GM19452 (cell line): ENCODE data around the gene PSMA1.
"Not testable (repeated sequence)": the region's sequence is repeated elsewhere in the genome, so short reads cannot be mapped to it uniquely, and the experiment has no call there.

ENCODE experiments used
- ATAC-seq: cut with Tn5 transposase; IDR thresholded peaks from one replicate; pipeline ENCODE4 v1.9.1; 2021; ENCODE audit not compliant: unreplicated experiment

The PSMA1 gene

GRCh38 chr11:14535166-14535565, 15.0 kb upstream of the PSMA1 start:
- not testable (repeated sequence) for ATAC-seq

GRCh38 chr11:14529951-14530350, 9.8 kb upstream of the PSMA1 start:
- no peak for ATAC-seq

GRCh38 chr11:14529321-14529720, 9.1 kb upstream of the PSMA1 start:
- no peak for ATAC-seq

- ATAC-seq = no peak
Observed at GRCh38 chr11:14522801-14523200, 2.6 kb upstream of the PSMA1 start.

GRCh38 chr11:14522245-14522644, 2.1 kb upstream of the PSMA1 start:
- no peak for ATAC-seq

GRCh38 chr11:14520747-14521151, 563 bp upstream of the PSMA1 start:
- ATAC-seq = no peak

- ATAC-seq = peak; percentile 1
Observed at GRCh38 chr11:14519597-14519916, 629 bp downstream of the PSMA1 start.

GRCh38 chr11:14518820-14519219, 1.4 kb downstream of the PSMA1 start:
- no peak for ATAC-seq

GRCh38 chr11:14513800-14514199, 6.4 kb downstream of the PSMA1 start:
- ATAC-seq = no peak

- ATAC-seq = no peak
Observed at GRCh38 chr11:14506532-14506931, 13.7 kb downstream of the PSMA1 start.

GRCh38 chr11:14503023-14503422, 17.2 kb downstream of the PSMA1 start:
- ATAC-seq = no peak

- no peak for ATAC-seq
Observed at GRCh38 chr11:14502039-14502438, 18.1 kb downstream of the PSMA1 start.

GRCh38 chr11:14500181-14500651, 20.0 kb downstream of the PSMA1 start:
- ATAC-seq = peak; percentile 45

GRCh38 chr11:14499560-14500180, 20.5 kb downstream of the PSMA1 start, which contains the start of gene COPB1:
TSS of gene COPB1 (minus strand) at chr11:14499811. CDS start at chr11:14498928, 883 bp downstream.
- ATAC-seq = peak; percentile 89

- ATAC-seq = peak; percentile 3
Observed at GRCh38 chr11:14499178-14499559, 21.0 kb downstream of the PSMA1 start.

- no peak for ATAC-seq
Observed at GRCh38 chr11:14480716-14481115, 39.5 kb downstream of the PSMA1 start.

GRCh38 chr11:14471127-14471526, 49.1 kb downstream of the PSMA1 start:
- no peak for ATAC-seq

- no peak for ATAC-seq
Observed at GRCh38 chr11:14463623-14464022, 56.6 kb downstream of the PSMA1 start.

- no peak for ATAC-seq
Observed at GRCh38 chr11:14460147-14460546, 60.0 kb downstream of the PSMA1 start.

GRCh38 chr11:14458377-14458776, 61.8 kb downstream of the PSMA1 start:
- ATAC-seq = no peak

- no peak for ATAC-seq
Observed at GRCh38 chr11:14455648-14456430, 64.3 kb downstream of the PSMA1 start.
